HUES6 (cell line): ENCODE data around the gene STK16.

ENCODE experiments used
- H3K27ac ChIP-seq: 2 replicates; pipeline ENCODE4 v1.7.0; 2013; ENCODE audit warnings: low read depth, mild to moderate bottlenecking, low read length, inconsistent platforms
- H3K27me3 ChIP-seq: 2 replicates; pipeline ENCODE4 v1.6.1; 2013; ENCODE audit warnings: low read length; ENCODE audit not compliant: control insufficient read depth, insufficient read depth
- H3K36me3 ChIP-seq: 2 replicates; pipeline ENCODE4 v1.6.1; 2013; ENCODE audit warnings: low read length; ENCODE audit not compliant: control insufficient read depth, insufficient read depth
- H3K4me1 ChIP-seq: 2 replicates; pipeline ENCODE4 v1.6.1; 2013; ENCODE audit warnings: low read length; ENCODE audit not compliant: control insufficient read depth, insufficient read depth
- H3K4me3 ChIP-seq: 2 replicates; pipeline ENCODE4 v1.5.1; 2013; ENCODE audit warnings: low read depth, low read length
- H3K9ac ChIP-seq: one replicate; pipeline ENCODE4 v1.6.1; 2013; ENCODE audit warnings: mild to moderate bottlenecking, low read length
- H3K9me3 ChIP-seq: 2 replicates; pipeline ENCODE4 v1.6.1; 2013; ENCODE audit warnings: low read depth, low read length; ENCODE audit not compliant: control insufficient read depth, insufficient read depth

The STK16 gene

DNA sequence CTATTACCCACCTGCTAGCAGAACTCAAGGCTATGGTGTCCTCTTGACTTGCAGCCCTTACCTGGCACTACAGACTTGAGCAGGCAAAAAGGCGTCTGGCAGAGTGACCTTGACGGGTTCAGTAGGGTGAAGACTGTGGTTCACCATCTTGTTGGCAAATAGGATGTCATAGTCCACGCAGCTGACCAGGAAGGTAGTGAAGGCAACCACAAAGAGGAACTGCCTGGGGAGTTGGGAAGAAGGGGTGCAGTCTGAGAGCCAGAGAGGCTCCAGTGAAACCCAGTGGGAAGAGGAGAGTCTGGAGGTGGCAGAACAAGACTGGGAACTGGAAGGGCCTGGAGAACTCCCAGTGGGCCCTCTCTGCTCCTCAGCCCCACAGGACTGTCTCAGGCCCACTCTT is 19.9 kb upstream of the STK16 start:
- Histone ChIP-seq H3K4me3 (no peak overlapping the region), H3K9ac (no peak overlapping the region), H3K27me3 (no peaks in the 10 kb centered on the region), H3K27ac (no peak overlapping the region), H3K36me3 (peaks cover 61% of the 10 kb centered on the region), H3K9me3 (no peaks in the 10 kb centered on the region), H3K4me1 (peaks cover 8% of the 10 kb centered on the region; the same call in 1 of the 2 replicates)

DNA sequence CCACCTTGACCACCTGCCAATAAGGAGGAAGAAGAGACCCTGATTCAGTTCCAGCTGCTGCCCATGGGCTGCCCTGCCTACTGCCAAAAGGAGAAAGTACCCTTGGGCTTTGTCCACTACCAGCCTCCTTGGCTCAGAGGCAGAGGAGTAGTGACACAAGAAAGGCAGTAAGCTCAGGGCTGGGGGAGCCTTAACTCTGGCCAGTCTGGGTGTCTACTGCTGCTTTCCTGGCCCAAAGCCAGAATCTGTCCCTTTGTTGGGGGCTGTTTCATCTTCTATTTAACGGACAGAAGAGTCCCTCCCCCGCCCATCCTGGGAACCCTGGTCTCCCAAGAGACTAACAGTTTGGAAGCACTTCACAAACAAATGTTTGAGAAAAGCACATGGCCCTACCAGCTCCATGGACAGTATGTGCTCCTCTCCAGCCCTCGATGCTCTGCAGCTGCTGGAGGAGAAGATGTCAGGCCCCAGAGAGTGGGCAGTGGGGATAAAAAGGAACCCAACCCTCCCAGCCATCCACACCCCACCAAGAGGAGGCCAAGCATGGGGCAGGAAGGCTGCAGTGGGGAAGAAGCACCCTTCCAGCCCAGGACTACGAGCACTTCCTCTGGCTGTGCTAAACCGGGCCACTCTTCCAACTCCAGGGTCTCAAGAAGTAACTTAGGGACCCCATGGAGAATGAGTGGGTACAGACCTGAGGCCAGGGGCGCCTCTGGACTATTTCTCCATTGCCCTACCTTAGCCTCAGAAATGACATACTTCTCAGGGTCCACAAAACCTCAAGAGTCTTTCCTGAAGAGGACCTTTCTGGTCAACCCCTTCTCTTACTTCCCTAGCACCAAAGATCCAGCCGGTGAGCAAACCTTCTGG is 17.0 kb upstream of the STK16 start:
- Histone ChIP-seq H3K4me3 (peak overlapping the region; percentile 74), H3K36me3 (peaks cover 52% of the 10 kb centered on the region), H3K9ac (peak overlapping the region; percentile 71), H3K27ac (no peak overlapping the region; the same call in 1 of the 2 replicates), H3K9me3 (no peaks in the 10 kb centered on the region), H3K27me3 (no peaks in the 10 kb centered on the region), H3K4me1 (peaks cover 11% of the 10 kb centered on the region; the same call in 1 of the 2 replicates)

DNA sequence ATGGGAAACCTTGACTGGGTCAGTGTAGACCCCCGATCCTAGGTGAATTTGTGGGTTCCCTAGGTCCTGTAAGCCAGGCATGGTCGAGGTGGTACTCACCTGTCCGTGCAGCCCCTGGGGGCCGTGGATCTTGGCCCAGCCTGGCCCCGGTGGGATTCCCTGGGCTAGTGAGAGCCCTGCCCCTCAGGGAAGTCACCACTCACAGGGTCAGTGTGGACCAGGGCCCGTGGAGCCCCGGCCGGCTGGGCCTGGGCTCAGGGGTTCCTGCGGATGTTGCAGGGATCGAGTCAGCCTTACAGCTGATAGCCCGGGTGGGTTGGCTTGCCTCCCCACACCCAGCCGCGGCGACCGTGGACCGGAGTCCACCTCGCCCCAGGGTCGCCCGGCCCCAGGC is 16.4 kb upstream of the STK16 start:
- peaks cover 11% of the 10 kb centered on the region; the same call in 1 of the 2 replicates for H3K4me1 ChIP-seq
- peaks cover 52% of the 10 kb centered on the region for H3K36me3 ChIP-seq
- H3K4me3 ChIP-seq = peak overlapping the region; percentile 74
- H3K27me3 ChIP-seq = no peaks in the 10 kb centered on the region
- H3K9me3 ChIP-seq = no peaks in the 10 kb centered on the region
- H3K27ac ChIP-seq = peak overlapping the region; percentile 60; the same call in 1 of the 2 replicates
- peak overlapping the region; percentile 71 for H3K9ac ChIP-seq

DNA sequence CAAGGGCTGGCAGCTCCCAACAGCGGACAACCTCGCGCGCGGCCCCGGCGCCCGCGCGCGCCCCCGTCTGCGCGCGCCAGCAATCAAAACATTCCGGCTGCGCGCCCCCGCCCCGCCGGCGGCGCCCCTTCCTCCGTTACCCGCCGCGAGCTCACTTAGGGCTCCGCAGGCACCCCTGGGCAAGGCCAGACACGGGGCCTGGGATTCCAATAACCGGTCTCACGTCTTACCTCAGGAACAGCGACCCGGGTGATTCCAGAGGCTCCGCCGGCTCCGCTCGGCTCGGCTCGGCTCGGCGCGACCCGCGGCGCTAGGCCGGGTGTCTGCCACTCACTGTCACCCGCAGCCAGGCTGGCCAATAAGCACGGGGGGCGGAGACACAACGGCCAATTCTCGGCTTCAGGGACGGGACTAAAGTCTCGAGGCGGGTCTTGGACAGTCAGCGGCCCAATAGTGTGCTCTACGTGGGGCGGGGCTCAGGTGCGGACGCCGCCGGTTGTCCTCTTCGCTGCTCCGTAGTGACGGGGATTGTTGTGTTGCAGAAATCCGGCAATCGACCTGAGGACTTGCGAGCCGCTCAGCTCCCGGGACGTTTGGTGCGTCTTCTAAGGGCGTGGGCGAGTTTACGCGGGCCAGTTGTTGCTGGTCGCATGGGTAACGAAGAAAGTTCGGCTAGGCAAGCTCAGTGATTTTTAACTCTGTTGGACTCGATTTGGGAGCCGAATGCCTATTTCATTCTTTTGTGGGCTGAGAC is 15.8 kb upstream of the STK16 start, which contains the start of the genes ANKZF1 and ATG9A:
TSS of gene ANKZF1 (plus strand) at position 502 of the 754 bp plus-strand sequence. CDS start 452 bp downstream, outside the sequence.
TSS of gene ATG9A (minus strand) at position 332 of the 754 bp plus-strand sequence. CDS start 1,612 bp downstream, outside the sequence.
- H3K27me3 ChIP-seq = no peaks in the 10 kb centered on the region
- H3K4me3 ChIP-seq = peak within 1 kb of the TSS; percentile 74
- peak within 1 kb of the TSS; percentile 72 for H3K9ac ChIP-seq
- H3K9me3 ChIP-seq = no peaks in the 10 kb centered on the region
- peak within 1 kb of the TSS; percentile 60 for H3K27ac ChIP-seq
- H3K36me3 ChIP-seq = peaks cover 52% of the 10 kb centered on the region
- peaks cover 11% of the 10 kb centered on the region; the same call in 1 of the 2 replicates for H3K4me1 ChIP-seq

DNA sequence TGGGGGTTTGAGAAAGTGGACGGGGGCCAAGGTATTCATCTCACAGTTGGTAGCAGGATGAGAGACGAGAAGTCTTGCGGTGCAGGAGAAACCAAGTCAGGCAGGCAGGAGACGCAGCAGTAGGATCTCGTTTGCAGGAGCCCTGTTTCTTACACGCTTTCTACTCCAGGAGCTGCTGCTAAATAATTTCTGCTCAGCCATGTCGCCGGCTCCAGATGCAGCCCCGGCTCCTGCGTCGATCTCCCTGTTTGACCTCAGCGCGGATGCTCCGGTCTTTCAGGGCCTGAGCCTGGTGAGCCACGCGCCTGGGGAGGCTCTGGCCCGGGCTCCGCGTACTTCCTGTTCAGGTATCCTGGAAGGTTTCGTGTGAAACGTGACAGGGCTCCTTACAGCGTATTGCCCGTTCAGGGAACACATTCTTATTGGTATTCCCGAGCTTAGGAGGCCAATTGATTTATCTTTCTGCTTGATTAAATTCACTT is 15.2 kb upstream of the STK16 start:
- Histone ChIP-seq H3K27ac (peak overlapping the region; percentile 8), H3K36me3 (peaks cover 52% of the 10 kb centered on the region), H3K4me3 (peak overlapping the region; percentile 74)

DNA sequence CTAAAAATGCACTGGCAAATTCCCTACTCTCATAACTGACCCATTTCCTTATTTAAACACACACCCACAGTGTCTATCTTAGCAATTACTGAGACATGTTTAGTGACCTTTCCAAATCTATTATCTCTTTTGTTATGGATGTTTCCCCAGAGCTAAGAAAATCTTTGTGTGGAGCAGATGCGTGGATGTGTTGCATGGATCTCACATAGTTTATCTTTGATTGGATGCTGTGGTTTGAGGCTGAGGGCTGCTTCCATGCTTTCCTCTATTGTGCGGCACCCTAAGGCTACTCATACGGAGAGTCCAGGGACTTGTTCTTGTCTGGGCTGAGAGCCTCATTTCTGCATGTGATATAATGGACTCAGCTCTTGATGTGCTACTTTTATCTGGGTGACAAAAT is 10.9 kb upstream of the STK16 start:
- H3K4me1 ChIP-seq = 0 out of 2 replicates have a peak, but pooled peaks cover 3% of the 10 kb centered on the region
- no peak overlapping the region for H3K9ac ChIP-seq
- H3K4me3 ChIP-seq = no peak overlapping the region
- peaks cover 71% of the 10 kb centered on the region for H3K36me3 ChIP-seq
- H3K27ac ChIP-seq = no peak overlapping the region
- no peaks in the 10 kb centered on the region for H3K9me3 ChIP-seq
- no peaks in the 10 kb centered on the region for H3K27me3 ChIP-seq

More for the DNA sequence above, 15.2 kb upstream of the STK16 start:
- Histone ChIP-seq H3K9me3 (no peaks in the 10 kb centered on the region), H3K9ac (peak overlapping the region; percentile 72), H3K4me1 (peaks cover 11% of the 10 kb centered on the region; the same call in 1 of the 2 replicates), H3K27me3 (no peaks in the 10 kb centered on the region)

DNA sequence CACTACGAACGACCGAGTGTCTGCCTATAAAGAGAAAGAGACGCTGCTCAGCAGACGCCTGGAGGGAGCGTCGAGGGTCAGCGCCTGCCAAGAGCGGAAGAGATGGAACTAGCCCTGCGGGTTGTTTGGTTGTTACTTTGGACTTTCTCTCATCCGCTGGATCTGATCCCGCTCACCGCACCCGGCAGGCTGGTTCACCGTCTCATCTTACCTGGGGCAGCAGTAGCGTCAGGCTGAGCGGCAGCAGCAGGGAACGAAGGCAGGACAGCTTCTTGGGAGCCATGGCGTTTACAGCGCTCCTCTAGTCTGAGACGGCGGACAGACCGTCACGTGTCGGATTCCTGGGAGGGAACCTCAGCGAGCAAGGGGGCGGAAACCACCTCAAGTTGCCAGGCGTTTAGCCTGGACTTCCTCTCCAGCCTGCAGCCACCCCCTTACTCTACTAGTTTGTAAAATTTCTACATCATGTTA is 2.0 kb upstream of the STK16 start:
- Histone ChIP-seq H3K9me3 (no peaks in the 10 kb centered on the region), H3K4me3 (no peak overlapping the region), H3K27me3 (no peaks in the 10 kb centered on the region), H3K9ac (no peak overlapping the region), H3K4me1 (peaks cover 7% of the 10 kb centered on the region), H3K36me3 (peaks cover 19% of the 10 kb centered on the region), H3K27ac (no peak overlapping the region)

DNA sequence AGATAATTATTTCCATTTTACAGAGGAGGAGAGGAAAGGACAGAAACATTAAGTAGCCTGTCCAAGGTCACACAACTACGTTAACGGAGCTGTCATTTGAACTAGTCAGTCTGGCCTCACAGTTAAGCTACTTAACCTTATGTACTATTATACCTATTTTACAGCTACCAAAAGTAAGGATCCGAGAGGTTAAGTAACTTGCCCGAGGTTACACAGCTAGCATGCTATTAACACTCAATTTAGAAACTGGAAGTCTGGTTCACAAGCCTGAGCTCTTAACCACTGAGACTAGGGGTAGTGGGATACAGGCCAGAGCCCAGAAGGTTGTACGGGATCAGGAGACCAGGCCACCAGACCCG is 511 bp upstream of the STK16 start:
- H3K9ac ChIP-seq = peak overlapping the region; percentile 86
- H3K9me3 ChIP-seq = no peaks in the 10 kb centered on the region
- H3K27ac ChIP-seq = peak overlapping the region; percentile 68; the same call in 1 of the 2 replicates
- peaks cover 19% of the 10 kb centered on the region for H3K36me3 ChIP-seq
- H3K4me1 ChIP-seq = peaks cover 16% of the 10 kb centered on the region
- no peaks in the 10 kb centered on the region for H3K27me3 ChIP-seq
- peak overlapping the region; percentile 83 for H3K4me3 ChIP-seq

DNA sequence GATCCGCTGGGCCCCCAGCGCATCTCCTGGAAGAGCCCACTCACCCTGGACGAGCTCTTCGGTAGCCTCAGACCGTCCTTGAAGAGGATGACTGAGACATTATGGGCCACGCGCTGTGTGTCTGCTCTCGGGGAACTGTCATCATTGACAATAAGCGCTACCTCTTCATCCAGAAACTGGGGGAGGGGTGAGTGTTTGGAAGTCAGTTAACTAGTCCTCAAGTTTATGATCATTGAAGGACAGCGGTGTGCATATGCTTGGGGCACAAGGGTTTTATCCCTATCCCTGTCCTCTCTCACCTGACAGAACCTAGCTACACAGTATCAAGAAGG is 586 bp downstream of the STK16 start:
- Histone ChIP-seq H3K9ac (peak overlapping the region; percentile 86), H3K4me3 (peak overlapping the region; percentile 83), H3K27me3 (peaks cover 4% of the 10 kb centered on the region; the same call in 1 of the 2 replicates), H3K36me3 (peaks cover 26% of the 10 kb centered on the region), H3K9me3 (no peaks in the 10 kb centered on the region), H3K4me1 (peaks cover 16% of the 10 kb centered on the region), H3K27ac (peak overlapping the region; percentile 68; the same call in 1 of the 2 replicates)

DNA sequence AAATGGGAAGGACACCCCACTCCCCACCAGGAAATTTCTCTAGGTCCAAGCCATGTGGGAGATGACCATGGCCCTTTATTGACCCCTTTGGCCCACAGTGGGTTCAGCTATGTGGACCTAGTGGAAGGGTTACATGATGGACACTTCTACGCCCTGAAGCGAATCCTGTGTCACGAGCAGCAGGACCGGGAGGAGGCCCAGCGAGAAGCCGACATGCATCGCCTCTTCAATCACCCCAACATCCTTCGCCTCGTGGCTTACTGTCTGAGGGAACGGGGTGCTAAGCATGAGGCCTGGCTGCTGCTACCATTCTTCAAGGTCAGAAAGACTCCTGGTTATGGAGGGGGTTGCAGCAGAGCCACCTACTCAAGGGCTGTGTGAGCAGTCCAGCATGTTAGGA is 1.3 kb downstream of the STK16 start:
- peaks cover 16% of the 10 kb centered on the region for H3K4me1 ChIP-seq
- no peaks in the 10 kb centered on the region for H3K9me3 ChIP-seq
- no peak overlapping the region for H3K4me3 ChIP-seq
- peaks cover 11% of the 10 kb centered on the region for H3K27me3 ChIP-seq
- peaks cover 26% of the 10 kb centered on the region for H3K36me3 ChIP-seq
- H3K9ac ChIP-seq = no peak overlapping the region
- H3K27ac ChIP-seq = no peak overlapping the region
